NCI-H2227 (cell line): ENCODE results near the gene NME7.

ENCODE experiments used
- DNase-seq: peaks from one replicate; lab custom pipeline; 2025; ENCODE audit not compliant: unreplicated experiment; lab: John Stamatoyannopoulos, UW

NME7 gene

DNA sequence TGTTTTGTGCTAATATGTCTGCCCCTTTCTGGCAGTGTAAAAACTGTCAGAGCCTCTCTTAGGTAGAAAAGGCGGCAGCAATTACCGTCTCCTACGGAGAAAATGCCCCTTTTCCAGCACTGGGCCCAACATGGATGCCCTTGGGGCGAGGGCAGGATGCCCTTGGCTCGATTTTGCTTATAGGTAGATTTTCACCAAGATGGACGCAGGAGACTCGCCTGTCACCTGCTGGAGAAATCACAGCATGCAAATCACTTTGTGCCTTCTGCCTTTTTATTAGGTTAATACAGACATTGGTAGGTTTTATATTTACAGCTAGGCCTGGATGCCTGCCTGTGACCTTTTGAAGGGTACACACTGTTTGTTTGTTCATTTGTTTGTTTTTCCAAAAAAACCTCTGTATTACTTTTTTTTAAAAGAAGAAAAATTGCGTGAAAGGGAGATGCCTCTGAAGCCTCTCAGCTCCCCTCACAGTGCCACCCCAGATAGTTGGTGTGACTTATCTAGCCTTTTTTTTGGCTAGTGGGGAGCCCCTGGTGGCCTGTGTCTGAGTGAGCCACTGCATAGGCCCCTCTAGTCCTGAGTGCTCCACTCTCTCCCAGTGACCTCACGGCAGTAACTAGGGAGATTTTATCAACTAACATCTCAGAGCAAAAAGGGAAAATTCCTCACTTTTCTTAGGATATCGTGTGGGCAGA is 258.6 kb downstream of the NME7 start:
- peak; percentile 44 for DNase-seq

DNA sequence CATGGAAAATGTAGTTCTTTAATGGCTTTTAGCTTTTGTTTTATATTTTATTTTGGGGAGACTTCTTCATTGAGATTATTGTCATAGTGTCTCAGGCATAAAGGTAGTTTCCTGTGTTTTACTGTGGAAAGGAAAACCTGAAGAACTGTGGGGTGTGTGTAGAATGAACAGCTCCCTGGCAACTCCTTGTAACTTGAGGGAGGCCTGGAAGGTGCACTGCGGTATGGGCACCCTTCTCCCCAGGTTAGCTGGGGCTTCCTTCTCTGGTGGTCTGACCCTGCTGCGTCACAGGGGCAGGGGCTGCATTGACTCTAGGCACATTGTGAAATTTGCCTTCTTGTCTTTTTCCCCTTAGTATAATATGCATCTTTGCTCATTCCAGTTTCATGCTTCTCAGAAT is 259.4 kb downstream of the NME7 start:
- DNase-seq, result no peak

DNA sequence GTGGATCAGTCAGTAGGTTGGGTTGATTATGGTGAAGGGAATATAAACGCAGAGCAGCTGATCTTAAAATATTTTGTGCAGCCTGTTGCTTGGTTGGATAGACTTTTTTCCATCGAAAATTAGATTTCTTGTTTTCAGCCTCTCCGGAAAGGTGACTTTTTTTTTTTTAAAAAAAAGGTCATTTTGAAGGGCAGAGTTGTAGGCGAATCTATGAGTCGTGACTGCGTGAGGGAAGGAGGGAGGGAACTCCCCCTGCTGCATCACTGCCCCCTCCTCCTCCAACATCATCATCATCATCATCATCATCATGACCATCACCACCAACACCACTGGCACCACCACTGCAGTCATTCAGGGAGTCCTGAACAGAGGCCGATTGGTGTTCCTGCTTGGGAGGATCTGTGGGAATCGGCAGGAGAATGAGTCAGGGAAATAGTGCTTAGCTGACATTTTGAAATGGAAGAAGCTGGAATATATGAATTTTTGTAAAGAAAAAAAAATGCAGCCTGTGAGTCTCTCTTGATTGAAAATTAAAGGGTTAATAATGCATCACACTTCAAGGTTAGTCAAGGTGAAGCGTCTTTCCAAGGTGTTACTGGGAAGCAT is 259.9 kb downstream of the NME7 start:
- no peak for DNase-seq

DNA sequence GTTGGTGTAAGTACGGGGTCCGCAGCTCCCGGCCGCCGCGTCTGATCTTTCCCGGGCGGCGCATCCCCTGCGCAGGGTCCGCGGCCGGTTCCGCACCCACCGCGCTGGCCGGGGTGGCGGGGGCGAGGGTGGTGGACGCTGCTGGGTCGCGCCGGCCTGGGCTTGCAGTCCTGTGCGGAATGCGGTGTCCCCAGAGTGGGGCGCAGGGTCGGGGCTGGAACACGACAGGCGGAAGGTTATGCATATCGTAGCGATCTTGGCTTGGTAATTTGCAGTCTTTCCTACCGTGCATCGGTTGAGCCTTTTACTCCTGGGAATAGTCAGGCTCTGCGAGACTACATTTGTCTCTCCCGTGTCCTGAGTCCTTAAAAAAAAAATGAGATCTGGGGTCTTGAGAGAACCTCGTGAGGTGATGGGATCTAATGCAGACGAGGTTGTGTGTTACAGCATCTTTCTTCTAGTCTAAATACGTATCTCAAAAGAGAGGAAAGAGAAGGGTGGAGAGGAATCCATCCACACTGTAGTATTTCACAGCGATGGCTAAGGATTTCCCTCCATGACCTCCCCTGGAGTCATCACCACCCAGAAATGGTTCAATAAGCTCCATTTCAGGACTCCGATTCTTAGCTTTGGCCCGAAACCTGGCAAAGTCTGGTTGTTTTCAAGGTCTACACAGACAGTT is 260.5 kb downstream of the NME7 start:
- DNase-seq, result peak; percentile 48

DNA sequence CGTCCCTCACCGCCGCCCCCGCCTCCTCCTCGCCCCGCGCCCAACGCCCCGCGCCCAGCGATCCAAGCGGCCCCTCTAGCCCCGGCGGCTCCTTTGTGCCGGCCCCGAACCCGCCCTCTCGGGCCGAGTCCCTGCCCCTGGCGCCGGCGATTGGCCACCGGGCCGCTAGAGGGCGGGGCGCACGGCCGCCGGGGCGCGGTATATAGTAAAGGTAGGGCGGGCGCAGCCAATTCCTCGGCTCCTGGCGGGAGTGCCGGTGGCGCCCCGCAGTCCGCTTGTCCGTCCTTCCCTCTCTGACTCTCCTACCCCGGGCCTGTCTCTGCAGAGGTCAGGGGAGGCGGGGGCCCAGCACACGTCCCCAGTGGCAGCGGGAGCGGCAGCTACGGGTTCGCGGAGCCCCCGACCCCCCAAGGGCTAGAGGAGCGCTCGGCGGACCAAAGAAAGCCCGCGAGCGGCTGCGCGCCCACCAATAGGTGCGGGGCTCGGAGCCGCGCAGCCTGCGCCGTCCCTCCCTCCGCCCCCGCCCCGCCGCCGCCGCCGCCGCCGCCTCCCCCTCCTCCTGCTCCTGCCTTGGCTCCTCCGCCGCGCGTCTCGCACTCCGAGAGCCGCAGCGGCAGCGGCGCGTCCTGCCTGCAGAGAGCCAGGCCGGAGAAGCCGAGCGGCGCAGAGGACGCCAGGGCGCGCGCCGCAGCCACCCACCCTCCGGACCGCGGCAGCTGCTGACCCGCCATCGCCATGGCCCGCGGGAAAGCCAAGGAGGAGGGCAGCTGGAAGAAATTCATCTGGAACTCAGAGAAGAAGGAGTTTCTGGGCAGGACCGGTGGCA is 261.3 kb downstream of the NME7 start, which contains the start of gene ATP1B1:
ATP1B1 (plus strand) TSS at position 596 of the 826 bp plus-strand sequence; CDS start at position 736, 140 bp downstream.
- peak; percentile 97 for DNase-seq

DNA sequence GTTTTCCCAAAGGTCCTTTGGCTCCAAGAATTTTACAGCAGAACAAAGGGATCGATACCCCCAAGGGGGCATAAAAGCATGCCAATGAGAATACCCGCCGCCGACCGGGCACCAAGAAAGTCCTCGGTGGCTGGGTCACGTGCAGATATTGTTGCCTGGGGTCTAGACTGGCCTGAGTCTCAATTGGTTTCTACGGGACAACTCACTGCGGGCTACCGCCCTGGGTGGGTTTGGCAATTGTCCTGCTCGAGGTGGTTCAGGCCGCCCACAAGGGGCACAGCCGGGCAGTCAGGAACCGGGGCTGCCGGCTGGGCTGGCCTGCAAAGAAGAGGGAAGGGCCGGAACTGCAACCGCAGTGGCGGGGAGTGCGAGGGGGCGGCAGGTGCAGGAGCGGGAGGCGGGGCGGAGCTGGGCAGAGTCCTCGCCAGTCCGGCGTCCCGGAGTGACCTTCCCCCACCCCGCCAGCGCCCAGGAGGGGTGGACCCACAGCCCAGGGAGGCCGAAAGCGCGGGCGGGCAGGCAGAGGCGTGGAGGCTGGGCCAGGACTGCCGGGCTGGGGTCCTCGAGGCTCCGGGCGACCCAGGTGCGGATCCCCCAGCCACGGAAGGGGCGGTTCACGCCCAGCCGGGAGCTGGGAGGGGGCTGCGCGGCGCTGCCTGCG is 262.0 kb downstream of the NME7 start:
- DNase-seq, result peak; percentile 95

DNA sequence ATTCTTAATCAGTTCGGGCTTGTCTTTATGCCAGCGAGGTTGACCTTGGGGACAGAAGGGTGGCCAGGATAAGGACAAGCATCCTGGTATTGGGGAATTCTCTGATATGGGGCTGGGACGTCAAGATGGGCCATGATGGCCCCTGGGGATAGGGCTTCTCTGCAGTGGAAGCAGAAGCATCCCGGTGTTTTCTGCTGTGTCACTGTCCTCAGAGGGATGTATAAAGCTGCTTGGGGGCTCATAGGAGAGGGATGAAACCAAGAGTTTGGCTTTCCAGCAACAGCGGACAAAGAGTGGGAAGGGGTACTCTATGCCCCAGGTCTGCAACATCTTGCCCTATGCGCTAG is 262.5 kb downstream of the NME7 start:
- peak; percentile 56 for DNase-seq

DNA sequence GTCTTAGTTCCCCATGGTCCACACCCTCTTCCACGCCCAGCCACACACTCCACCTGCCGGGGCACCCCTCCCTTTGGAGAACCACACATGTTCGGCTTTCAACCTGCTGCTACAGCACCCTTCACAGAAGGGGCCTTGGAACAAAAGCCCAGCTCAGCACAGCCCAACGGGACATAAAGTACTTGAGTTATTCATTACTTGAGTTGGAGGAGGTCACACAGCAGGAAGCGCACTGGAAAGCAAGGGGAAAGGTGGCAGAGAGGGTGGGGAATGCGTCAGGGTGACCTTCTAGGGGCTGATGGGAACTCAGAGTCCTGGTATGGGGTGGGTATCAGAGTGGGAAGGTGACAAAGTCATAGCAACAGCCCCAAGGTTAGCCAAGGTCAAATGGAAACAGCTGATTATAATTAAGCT is 264.1 kb downstream of the NME7 start:
- peak; percentile 7 for DNase-seq

DNA sequence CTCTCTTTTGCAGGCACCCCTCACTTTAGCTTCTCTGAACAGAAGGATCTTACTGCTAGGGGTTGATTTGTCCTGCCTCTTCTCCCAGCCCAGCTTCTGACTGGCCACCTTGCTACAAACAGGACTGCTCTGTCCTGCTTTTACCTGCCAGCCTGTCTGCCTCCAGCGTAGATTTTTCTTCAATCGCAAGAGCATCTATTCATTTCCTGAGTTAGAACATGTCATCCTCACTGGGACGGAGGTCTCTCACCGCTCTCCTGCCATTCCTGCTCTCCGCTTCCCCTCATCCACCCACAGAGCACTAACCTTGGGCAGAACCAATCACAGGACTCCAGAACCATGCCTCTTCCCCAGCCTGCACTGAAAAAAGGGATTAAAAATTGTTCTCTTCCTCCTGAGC is 264.6 kb downstream of the NME7 start:
- no peak for DNase-seq

- DNase-seq, result peak; percentile 68
Measured at GRCh38 chr1:169102567-169102966, 265.0 kb downstream of the NME7 start.

DNA sequence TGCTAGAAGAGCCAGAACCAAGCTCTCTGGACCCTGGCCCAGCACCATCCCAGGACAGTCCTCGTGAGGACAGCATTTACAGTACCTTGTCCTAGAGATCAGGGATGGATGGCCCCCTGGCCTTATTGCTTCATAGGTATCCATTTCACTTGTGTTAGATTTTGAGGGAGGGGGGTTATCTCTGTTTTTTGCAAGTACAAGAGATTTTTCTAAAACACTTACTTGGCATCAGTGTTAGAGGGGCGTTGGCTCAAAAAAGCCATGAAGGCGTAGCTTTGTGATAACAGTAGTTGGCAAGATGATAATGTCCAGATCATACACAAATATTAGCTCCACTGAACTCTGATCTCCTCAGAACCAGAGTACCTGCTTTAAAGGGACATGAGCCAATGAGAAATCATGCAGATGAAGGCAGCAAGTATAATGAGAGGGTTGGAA is 266.9 kb downstream of the NME7 start:
- no peak for DNase-seq

- DNase-seq, result no peak
Measured at GRCh38 chr1:169100208-169100607, 267.4 kb downstream of the NME7 start.

DNA sequence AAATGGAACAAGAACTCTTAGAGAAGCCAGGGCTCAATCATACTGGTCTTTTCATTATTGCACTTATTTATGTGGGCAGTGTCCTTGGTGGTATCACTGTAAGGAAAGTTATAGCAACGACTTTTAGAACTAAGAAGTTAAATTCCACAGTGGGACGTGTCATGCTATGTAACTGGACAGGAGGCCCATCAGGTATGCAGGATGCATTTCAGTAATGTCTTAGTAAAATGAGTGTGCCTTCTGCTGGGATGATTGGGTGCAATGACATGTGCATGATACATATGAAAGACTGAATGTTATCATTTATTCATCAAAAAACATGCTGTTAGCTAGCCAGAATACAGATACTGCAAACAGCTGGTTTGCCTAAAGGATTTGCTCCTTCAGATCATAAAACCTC is 268.0 kb downstream of the NME7 start:
- no peak for DNase-seq

GRCh38 chr1:169098380-169098779 is 269.2 kb downstream of the NME7 start:
- no peak for DNase-seq

DNA sequence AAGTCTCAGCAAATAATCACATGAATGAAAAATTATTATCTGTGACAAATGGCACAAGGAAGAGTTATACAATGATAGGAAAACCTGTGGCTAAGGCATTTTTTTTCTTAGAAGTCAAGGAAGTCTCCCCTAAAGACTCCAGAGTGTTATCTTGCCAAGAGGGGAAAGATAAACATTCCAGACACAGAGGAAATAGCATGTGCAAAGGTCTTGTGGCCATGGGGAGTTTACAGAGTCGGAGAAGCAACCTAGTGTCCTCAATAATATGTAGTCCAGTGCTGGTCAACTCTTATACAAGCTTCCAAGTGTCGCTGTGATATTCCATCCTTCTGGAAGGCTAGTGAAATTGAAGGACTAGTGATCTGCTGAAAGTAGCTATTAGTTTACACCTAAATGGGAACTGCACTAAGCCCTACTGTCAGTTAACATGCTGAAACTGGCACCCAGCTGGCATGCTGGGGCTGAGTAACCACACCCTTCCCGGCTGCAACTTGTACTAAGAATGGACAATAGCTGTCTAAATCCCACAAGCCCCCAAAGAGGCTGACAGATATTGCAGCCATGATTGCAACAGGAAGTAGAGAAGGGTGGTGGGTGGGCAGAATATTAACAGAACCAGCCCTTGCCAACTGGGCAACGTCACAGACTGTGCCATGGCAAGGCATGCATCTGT is 272.6 kb downstream of the NME7 start:
- no peak for DNase-seq

DNA sequence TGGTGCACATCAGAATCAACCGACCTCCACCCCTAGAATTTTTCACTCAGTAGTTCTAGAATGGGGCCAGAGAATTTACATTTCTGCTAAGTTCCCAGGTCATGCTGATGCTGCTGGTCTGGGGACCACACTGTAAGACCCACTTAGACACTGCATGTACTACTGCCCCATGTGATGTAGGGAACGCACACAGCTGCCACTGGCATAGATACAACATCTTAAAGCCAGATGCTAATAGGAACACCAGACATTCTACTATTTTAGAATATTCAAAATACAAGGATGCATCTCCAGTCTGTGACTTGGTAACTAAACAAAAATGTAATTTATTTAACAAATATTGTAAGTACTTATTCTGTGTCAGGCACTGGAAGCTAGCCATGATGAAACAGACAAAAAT is 275.2 kb downstream of the NME7 start:
- DNase-seq, result no peak

- DNase-seq, result no peak
Measured at GRCh38 chr1:169091480-169091941, 276.1 kb downstream of the NME7 start.

DNA sequence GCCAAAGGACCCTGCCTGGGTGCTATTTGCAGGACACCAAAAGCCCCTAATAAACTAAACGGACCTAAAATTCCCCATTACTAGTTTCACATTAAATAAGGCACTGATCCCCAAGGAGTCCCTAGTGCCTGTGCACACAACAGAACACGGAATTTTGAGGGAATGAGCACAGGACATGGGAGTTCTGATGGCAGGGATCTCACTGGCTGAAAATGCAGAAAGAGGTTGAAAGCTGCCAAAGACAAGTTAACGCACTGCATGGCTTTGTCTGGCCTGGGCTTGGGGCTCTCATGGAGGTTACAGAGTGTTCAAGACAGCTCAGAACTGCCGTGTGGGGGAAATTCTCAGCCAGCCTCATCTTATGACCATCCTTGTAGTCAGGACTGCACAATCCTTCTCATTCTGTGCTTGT is 276.7 kb downstream of the NME7 start:
- no peak for DNase-seq

GRCh38 chr1:169090308-169090899 is 277.2 kb downstream of the NME7 start:
- no peak for DNase-seq

GRCh38 chr1:169089776-169090175 is 277.8 kb downstream of the NME7 start:
- DNase-seq, result no peak
